Omental fat pad (tissue), 4 donors: ENCODE results near the gene ARHGAP45. TPM values are rescaled to one million over a fixed set of nuclear protein-coding genes. Genes with fewer than 3 reads are reported as not detected.

Experiments
- ATAC-seq: fragments of 150-250 bp; one replicate; pipeline ENCODE4 v1.9.1; 2016; ENCODE audit warnings: mild to moderate bottlenecking, moderate library complexity; ENCODE audit not compliant: low FRiP score
- DNase-seq: peaks from one replicate; pipeline ENCODE4 v3.0.0-alpha.2; 2019; ENCODE audit warnings: low spot score
- CTCF ChIP-seq, 3 donors: fragments of 450-650 bp; IDR thresholded peaks; one replicate each; pipeline ENCODE4 v1.5.1; 2016 to 2017; ENCODE audit warnings: antibody characterized with exemption in 3 of 3, mild to moderate bottlenecking in 3 of 3, moderate library complexity in 2 of 3
- total RNA-seq, 4 donors: library from RNA; depleted of rRNA; stranded (reverse); fragments of >200 nt; gene quantifications; one replicate each; pipeline ENCODE4 v1.1.0, GENCODE V29; 2016

The ARHGAP45 gene
- total RNA-seq, 4 donors from 2014 or later = 21.4 to 97.6 (median 36.3) TPM

DNA sequence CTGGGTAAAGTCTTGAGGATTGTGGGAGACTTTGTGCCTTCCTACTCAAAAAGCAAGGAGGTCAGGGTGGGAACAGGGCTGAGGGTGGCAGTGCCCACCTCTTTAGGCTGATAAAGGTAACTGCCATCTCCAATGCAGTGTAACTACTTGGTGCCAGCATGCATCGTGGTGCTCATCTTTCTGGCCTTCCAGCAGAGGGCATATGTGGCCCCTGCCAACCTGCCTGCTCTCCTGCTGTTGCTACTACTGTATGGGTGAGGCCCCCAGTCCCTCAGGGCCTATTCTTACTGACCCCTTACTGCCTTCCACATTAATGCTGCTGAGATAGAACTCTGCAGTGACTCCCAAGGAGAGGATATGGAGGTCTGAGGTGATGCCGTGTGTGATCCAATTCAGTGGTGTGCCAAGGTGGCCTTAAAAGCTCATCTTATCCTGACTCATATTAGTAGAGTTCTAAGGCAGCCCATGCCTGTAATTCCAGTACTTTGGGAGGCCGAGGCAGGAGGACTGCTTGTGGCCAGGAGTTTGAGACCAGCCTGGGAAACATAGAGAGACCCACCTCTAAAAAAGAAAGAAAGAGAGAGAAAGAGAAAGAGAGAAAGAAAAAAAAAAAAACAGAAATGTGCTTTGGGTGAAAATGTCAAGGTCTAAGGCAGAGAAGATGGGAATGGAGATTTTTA, 9.7 kb upstream of the ARHGAP45 start:
- ATAC-seq (no peak), DNase-seq (no peak)
- TF ChIP-seq CTCF (IDR thresholded peaks at IDR 0.05) = no peak

DNA sequence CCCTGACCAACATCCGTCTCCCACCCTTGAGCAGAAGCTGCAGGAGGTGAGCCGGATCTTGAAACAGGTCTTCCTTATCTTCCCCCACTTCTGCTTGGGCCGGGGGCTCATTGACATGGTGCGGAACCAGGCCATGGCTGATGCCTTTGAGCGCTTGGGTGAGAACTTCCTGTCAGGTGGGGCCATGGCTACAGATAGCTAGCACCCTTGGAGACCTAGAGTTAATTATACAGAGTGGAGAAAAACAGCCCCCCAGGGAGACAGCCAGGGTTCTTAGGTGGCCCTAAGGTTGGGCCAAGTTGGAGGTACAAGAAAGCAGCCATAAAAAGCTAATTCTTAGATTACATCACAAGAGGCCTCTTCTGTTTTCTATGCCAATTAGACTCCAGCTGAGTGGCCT, 8.9 kb upstream of the ARHGAP45 start:
- ATAC-seq (no peak), DNase-seq (no peak)
- no peak for TF ChIP-seq CTCF (IDR thresholded peaks at IDR 0.05)

DNA sequence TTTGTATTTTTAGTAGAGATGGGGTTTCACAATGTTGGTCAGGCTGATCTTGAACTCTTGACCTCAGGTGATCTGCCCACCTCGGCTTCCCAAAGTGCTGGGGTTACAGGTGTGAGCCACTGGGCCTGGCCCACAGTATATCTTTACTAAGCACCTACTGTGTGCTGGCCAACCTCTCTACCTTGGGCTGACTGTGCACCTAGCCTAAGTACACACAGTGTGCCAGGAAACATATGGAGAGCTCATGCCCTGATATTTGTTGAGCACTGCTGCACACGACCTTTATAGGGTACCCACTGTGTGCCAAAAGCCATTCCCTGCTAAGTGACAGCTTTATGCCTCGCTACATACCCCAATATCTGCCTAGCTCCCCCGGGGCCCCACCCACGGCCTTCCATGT, 6.3 kb upstream of the ARHGAP45 start:
- DNase-seq = no peak
- TF ChIP-seq CTCF (IDR thresholded peaks at IDR 0.05) = no peak
- ATAC-seq = no peak

- no peak for ATAC-seq
- no peak for DNase-seq
- no peak for TF ChIP-seq CTCF (IDR thresholded peaks at IDR 0.05)
Observed at GRCh38 chr19:1061987-1062386, 5.0 kb upstream of the ARHGAP45 start.

GRCh38 chr19:1062387-1063029, 4.5 kb upstream of the ARHGAP45 start:
- ATAC-seq = no peak
- no peak for DNase-seq
- TF ChIP-seq CTCF (IDR thresholded peaks at IDR 0.05) = no peak

- no peak for DNase-seq
- TF ChIP-seq CTCF (IDR thresholded peaks at IDR 0.05) = no peak
- no peak for ATAC-seq
Observed at GRCh38 chr19:1063030-1063908, 3.7 kb upstream of the ARHGAP45 start.
